ENCODE data around the gene NPFFR1.

DNA sequence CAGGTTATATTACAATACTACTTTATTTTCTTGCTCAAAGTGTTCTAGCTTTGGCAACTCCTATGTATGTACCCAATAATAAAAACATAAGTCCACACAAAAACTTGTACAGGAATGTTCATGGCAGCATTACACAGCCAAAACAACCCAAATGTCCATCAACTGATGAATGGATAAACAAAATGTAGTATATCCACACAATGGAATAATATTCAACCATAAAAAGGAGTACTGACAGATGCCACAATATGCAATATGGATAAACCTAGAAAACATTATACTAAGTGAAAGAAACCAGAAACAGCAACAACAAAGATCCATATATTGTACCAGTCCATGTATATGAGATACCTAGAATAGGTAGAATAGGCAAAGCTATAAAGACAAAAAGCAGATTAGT is 71.5 kb downstream of the NPFFR1 start:
- TF ChIP-seq POLR2AphosphoS5 (IDR thresholded peaks at IDR 0.05; ENCODE audit: low read depth) = no peak
- TF ChIP-seq, protein P1, sequence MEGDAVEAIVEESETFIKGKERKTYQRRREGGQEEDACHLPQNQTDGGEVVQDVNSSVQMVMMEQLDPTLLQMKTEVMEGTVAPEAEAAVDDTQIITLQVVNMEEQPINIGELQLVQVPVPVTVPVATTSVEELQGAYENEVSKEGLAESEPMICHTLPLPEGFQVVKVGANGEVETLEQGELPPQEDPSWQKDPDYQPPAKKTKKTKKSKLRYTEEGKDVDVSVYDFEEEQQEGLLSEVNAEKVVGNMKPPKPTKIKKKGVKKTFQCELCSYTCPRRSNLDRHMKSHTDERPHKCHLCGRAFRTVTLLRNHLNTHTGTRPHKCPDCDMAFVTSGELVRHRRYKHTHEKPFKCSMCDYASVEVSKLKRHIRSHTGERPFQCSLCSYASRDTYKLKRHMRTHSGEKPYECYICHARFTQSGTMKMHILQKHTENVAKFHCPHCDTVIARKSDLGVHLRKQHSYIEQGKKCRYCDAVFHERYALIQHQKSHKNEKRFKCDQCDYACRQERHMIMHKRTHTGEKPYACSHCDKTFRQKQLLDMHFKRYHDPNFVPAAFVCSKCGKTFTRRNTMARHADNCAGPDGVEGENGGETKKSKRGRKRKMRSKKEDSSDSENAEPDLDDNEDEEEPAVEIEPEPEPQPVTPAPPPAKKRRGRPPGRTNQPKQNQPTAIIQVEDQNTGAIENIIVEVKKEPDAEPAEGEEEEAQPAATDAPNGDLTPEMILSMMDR (IDR thresholded peaks at IDR 0.05; ENCODE audit: insufficient read depth, low read length) = no peak
- TF ChIP-seq GABPA (IDR thresholded peaks at IDR 0.05; ENCODE audit: low read depth) = no peak
- no peak for TF ChIP-seq REST (IDR thresholded peaks at IDR 0.05; ENCODE audit: insufficient replicate concordance, low read depth)
- TF ChIP-seq SPI1 (IDR thresholded peaks at IDR 0.05; ENCODE audit: borderline replicate concordance, low read depth) = no peak
